Peyer's patch (tissue), 4 donors: ENCODE data around the gene HPCAL1. TPM values are rescaled to one million over a fixed set of nuclear protein-coding genes. Genes with fewer than 3 reads are reported as not detected.

Source experiments
- DNase-seq, 3 donors: peaks; one replicate each; pipeline ENCODE4 v3.0.0-alpha.2; 2017 to 2019
- H3K27ac ChIP-seq, 4 donors: fragments of 200-600 bp; sonication (generic); one replicate each; pipeline ENCODE4 v1.5.1; 2016 to 2019
- H3K27me3 ChIP-seq, 2 donors: fragments of 200-600 bp; sonication (generic); one replicate each; pipeline ENCODE4 v1.5.1; 2019
- H3K36me3 ChIP-seq, 3 donors: fragments of 200-600 bp; sonication (generic); one replicate each; pipeline ENCODE4 v1.5.1; 2016 to 2019
- H3K4me1 ChIP-seq, 4 donors: fragments of 200-600 bp; sonication (generic); one replicate each; pipeline ENCODE4 v1.5.1; 2016 to 2019
- H3K4me3 ChIP-seq, 4 donors: fragments of 200-600 bp; sonication (generic); 1 replicate in 3 of 4; 2 replicates in 1 of 4; pipeline ENCODE4 v1.5.1; 2016 to 2019; ENCODE audit warnings: mild to moderate bottlenecking in 1 of 4
- H3K9me3 ChIP-seq, 4 donors: fragments of 200-600 bp; sonication (generic); one replicate each; pipeline ENCODE4 v1.5.1; 2016 to 2019; ENCODE audit warnings: mild to moderate bottlenecking in 1 of 4
- POLR2A ChIP-seq, 2 donors: fragments of 450-650 bp; IDR thresholded peaks; one replicate each; pipeline ENCODE4 v1.5.1; 2017; ENCODE audit warnings: antibody characterized with exemption in 2 of 2, mild to moderate bottlenecking in 2 of 2, moderate library complexity in 2 of 2
- total RNA-seq, 4 donors: library from RNA; depleted of rRNA; stranded (reverse); fragments of >200 nt; gene quantifications; one replicate each; pipeline ENCODE4 v1.1.0, GENCODE V29; 2016
- TF ChIP-seq, protein P1 (sequence below), 6 experiments: fragments of 450-650 bp in 4 of 6; fragments of 200-600 bp in 2 of 6; sonication (generic) in 1 of 6; IDR thresholded peaks; one replicate each; pipeline ENCODE4 v1.5.1; 2017 to 2019; ENCODE audit warnings: antibody characterized with exemption in 6 of 6, mild to moderate bottlenecking in 3 of 6, moderate library complexity in 1 of 6

HPCAL1 gene
- total RNA-seq, 4 donors from 2014 or later, result 123 to 270 (median 156) TPM

DNA sequence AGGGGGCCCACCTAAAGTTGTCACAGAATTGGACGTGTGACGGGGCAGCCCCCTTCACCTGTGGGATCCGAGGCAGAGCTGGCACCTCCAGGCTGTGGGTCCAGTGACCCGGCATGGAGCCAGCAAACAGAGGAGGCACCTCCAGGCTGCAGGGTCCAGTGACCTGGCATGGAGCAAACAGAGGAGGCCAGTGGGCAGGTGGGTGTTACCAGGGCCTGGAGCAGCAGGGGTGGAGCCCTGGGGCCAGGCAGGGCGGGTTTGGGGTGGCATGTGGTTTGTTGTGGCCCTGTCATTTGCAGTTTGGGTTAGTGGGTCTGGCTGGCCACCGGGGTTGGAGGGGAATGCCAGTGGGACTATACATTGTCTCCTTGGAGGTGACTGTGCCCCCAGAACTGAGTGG, 68.2 kb downstream of the HPCAL1 start:
- no peak overlapping the region for H3K4me3 ChIP-seq
- H3K27ac ChIP-seq, result no peak overlapping the region
- peaks cover 0 to 10% (median 0%) of the 10 kb centered on the region in 3 donors for H3K36me3 ChIP-seq
- H3K4me1 ChIP-seq, result peaks cover 0 to 22% (median 2%) of the 10 kb centered on the region in 4 donors
- TF ChIP-seq, protein P1, sequence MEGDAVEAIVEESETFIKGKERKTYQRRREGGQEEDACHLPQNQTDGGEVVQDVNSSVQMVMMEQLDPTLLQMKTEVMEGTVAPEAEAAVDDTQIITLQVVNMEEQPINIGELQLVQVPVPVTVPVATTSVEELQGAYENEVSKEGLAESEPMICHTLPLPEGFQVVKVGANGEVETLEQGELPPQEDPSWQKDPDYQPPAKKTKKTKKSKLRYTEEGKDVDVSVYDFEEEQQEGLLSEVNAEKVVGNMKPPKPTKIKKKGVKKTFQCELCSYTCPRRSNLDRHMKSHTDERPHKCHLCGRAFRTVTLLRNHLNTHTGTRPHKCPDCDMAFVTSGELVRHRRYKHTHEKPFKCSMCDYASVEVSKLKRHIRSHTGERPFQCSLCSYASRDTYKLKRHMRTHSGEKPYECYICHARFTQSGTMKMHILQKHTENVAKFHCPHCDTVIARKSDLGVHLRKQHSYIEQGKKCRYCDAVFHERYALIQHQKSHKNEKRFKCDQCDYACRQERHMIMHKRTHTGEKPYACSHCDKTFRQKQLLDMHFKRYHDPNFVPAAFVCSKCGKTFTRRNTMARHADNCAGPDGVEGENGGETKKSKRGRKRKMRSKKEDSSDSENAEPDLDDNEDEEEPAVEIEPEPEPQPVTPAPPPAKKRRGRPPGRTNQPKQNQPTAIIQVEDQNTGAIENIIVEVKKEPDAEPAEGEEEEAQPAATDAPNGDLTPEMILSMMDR (IDR thresholded peaks at IDR 0.05), result no peak
- TF ChIP-seq POLR2A (IDR thresholded peaks at IDR 0.05), result no peak
- DNase-seq, result no peak
- H3K9me3 ChIP-seq, result no peaks in the 10 kb centered on the region
- no peaks in the 10 kb centered on the region for H3K27me3 ChIP-seq

DNA sequence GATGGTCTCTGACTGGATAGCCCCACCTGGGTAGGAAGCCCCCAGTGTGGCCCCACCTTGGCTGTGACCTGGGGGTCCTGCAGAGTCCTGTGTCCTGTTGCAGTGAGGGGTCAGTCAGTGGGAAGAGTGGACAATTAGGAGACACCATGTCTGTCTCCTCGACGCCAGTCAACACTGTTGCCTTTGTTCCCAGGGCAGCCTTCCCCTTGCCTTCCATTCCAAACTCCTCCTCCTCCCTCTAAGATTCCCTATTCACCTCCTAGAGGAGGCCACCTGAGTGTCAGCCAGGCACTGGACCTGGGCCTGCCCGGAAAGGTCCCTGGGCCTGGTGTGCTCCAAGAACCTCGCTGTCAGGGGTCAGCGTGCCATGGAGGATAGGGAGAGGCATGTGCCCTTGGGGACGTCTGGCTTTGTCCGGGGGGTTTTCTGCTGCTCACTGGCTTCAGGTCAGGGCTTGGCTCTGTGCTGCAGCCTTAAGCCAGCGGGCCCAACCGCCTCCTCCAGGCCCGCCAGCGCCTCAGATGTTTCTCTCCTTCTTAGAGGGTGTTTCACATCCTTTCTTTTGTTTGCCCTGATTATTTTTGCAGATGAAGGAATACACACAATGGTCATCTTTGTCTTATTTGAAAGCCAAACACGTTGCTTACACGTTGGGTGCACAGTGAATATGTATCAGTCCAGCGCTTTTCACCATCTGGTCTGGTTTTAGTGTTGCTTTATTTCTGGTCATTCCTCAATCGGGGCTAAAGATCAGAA, 68.9 kb downstream of the HPCAL1 start:
- Histone ChIP-seq H3K9me3 (no peaks in the 10 kb centered on the region), H3K27ac (no peak overlapping the region), H3K4me3 (no peak overlapping the region), H3K4me1 (peaks cover 0 to 22% (median 2%) of the 10 kb centered on the region in 4 donors), H3K36me3 (peaks cover 0 to 10% (median 0%) of the 10 kb centered on the region in 3 donors), H3K27me3 (no peaks in the 10 kb centered on the region)
- TF ChIP-seq, protein P1 (IDR thresholded peaks at IDR 0.05), result no peak
- TF ChIP-seq POLR2A (IDR thresholded peaks at IDR 0.05), result no peak
- no peak for DNase-seq

DNA sequence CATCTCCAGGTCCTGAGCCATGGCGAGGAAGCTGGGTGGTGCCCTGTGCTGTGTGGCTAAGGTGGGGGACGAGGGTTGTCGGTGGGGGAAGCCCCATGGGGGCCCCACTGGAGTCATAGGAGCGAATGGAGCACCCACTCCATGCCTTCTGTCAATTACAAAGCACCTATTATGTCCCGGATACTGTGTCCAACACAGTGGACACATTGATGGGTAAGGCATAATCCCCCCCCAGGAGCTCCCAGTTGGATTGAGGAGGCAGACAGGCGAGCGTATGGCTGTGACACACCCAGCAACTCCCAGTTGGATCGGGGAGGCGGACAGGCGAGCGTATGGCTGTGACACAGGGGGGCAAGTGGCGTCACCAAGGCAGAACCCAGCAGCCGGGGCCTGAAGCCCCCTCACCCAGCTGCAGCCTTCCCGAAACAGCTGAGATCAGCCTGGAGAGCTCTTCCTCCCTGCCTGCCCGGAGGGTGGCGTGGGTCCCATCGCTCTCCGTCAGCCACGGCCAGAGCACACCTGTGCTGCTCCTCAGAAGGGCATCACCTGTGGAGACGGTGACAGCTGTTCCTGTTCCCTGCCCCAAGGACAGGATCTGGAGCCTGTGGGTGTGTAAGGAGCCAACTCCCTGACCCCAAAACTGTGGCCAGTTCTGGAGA, 69.6 kb downstream of the HPCAL1 start:
- Histone ChIP-seq H3K4me3 (no peak overlapping the region), H3K36me3 (peaks cover 0 to 10% (median 0%) of the 10 kb centered on the region in 3 donors), H3K27ac (no peak overlapping the region), H3K9me3 (no peaks in the 10 kb centered on the region), H3K27me3 (no peaks in the 10 kb centered on the region), H3K4me1 (peaks cover 0 to 22% (median 7%) of the 10 kb centered on the region in 4 donors)
- no peak for TF ChIP-seq POLR2A (IDR thresholded peaks at IDR 0.05)
- TF ChIP-seq, protein P1 (IDR thresholded peaks at IDR 0.05), result no peak
- DNase-seq, result no peak

DNA sequence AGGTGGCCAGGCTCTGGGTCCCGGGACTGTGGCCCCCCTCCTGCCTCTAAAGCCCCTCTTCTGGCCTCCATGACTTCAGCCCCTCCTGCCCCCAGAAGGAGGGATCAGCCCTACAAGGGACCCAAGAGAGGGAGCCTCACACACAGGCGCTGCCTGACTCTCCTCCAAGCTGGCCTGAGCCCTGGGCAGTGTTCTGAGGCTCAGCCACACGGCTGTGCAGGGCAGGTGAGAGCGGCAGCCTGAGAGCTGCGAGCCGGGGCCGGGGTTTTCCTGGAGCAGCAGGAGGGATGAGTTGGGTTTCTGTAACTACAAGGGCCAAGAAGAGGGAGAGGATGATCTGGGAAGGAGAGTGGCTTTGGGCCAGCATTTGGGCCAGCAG, 70.1 kb downstream of the HPCAL1 start:
- H3K36me3 ChIP-seq, result peaks cover 0 to 10% (median 0%) of the 10 kb centered on the region in 3 donors
- no peak for TF ChIP-seq POLR2A (IDR thresholded peaks at IDR 0.05)
- TF ChIP-seq, protein P1 (IDR thresholded peaks at IDR 0.05), result no peak
- peaks cover 0 to 22% (median 12%) of the 10 kb centered on the region in 4 donors for H3K4me1 ChIP-seq
- no peak overlapping the region for H3K27ac ChIP-seq
- no peak overlapping the region for H3K4me3 ChIP-seq
- no peak for DNase-seq
- H3K27me3 ChIP-seq, result no peaks in the 10 kb centered on the region
- no peaks in the 10 kb centered on the region for H3K9me3 ChIP-seq

DNA sequence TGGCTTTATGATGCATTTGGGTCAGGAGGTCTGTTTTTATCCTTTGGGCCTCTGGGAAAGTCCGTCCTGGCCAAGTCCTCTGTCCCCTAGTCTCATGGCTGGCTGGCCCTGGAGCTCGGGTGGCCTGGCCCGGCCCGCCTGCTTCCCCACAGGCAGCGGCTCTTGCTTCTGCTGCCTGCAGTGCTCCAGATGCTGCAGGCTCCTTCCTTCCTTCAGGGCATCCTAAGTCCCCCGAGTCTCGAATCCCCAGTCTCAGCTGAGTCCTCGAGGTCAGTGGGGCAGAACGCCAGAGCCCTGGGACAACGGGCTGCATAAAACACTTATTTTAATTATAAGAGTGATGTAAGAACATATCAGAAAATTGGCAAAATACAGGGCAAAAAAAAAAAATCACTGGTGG, 71.2 kb downstream of the HPCAL1 start:
- Histone ChIP-seq H3K27me3 (no peaks in the 10 kb centered on the region), H3K9me3 (no peaks in the 10 kb centered on the region), H3K27ac (no peak overlapping the region), H3K4me1 (peaks cover 0 to 21% (median 15%) of the 10 kb centered on the region in 4 donors), H3K4me3 (no peak overlapping the region), H3K36me3 (peaks cover 0 to 10% (median 0%) of the 10 kb centered on the region in 3 donors)
- TF ChIP-seq POLR2A (IDR thresholded peaks at IDR 0.05), result no peak
- TF ChIP-seq, protein P1 (IDR thresholded peaks at IDR 0.05), result no peak
- DNase-seq, result no peak
